Measurements from ENCODE around the gene OR10A3.

OR10A3 gene

GRCh38 chr11:7936615-7937014 is 4.9 kb downstream of the OR10A3 start:
- DNase-seq (ENCODE audit: low read depth, low spot score), result no peak

GRCh38 chr11:7931168-7931567 is 10.3 kb downstream of the OR10A3 start, which contains the start of gene OR10A6:
Gene OR10A6 (minus strand): TSS chr11:7931268. CDS start chr11:7928662, 2,606 bp downstream.
- DNase-seq (ENCODE audit: low read depth, low spot score), result no peak

GRCh38 chr11:7927635-7928034 is 13.9 kb downstream of the OR10A3 start:
- no peak for DNase-seq (ENCODE audit: low read depth, low spot score)

GRCh38 chr11:7924536-7924935 is 17.0 kb downstream of the OR10A3 start:
- DNase-seq (ENCODE audit: low read depth, low spot score), result no peak

- DNase-seq (ENCODE audit: low read depth, low spot score), result no peak
These were observed 23.4 kb downstream of the OR10A3 start for GRCh38 chr11:7918141-7918540.

- DNase-seq (ENCODE audit: low read depth, low spot score), result no peak
These were observed 30.5 kb downstream of the OR10A3 start for GRCh38 chr11:7911011-7911410.

- no peak for DNase-seq (ENCODE audit: low read depth, low spot score)
These were observed 31.2 kb downstream of the OR10A3 start for GRCh38 chr11:7910286-7910788.

- DNase-seq (ENCODE audit: low read depth, low spot score), result no peak
These were observed 31.8 kb downstream of the OR10A3 start for GRCh38 chr11:7909585-7910285.

GRCh38 chr11:7907121-7907520 is 34.4 kb downstream of the OR10A3 start:
- no peak for DNase-seq (ENCODE audit: low read depth, low spot score)

GRCh38 chr11:7906481-7906880 is 35.0 kb downstream of the OR10A3 start:
- DNase-seq (ENCODE audit: low read depth, low spot score), result no peak

- DNase-seq (ENCODE audit: low read depth, low spot score), result no peak
These were observed 35.5 kb downstream of the OR10A3 start for GRCh38 chr11:7905961-7906429.

GRCh38 chr11:7905549-7905948 is 36.0 kb downstream of the OR10A3 start:
- no peak for DNase-seq (ENCODE audit: low read depth, low spot score)

GRCh38 chr11:7904917-7905316 is 36.6 kb downstream of the OR10A3 start:
- no peak for DNase-seq (ENCODE audit: low read depth, low spot score)

- DNase-seq (ENCODE audit: low read depth, low spot score), result no peak
These were observed 37.6 kb downstream of the OR10A3 start for GRCh38 chr11:7903940-7904339.

- no peak for DNase-seq (ENCODE audit: low read depth, low spot score)
These were observed 40.1 kb downstream of the OR10A3 start for GRCh38 chr11:7901319-7901854.

GRCh38 chr11:7900686-7901085 is 40.8 kb downstream of the OR10A3 start:
- no peak for DNase-seq (ENCODE audit: low read depth, low spot score)

GRCh38 chr11:7899418-7899817 is 42.1 kb downstream of the OR10A3 start:
- no peak for DNase-seq (ENCODE audit: low read depth, low spot score)

GRCh38 chr11:7898666-7899283 is 42.7 kb downstream of the OR10A3 start:
- no peak for DNase-seq (ENCODE audit: low read depth, low spot score)

- no peak for DNase-seq (ENCODE audit: low read depth, low spot score)
These were observed 45.3 kb downstream of the OR10A3 start for GRCh38 chr11:7896009-7896785.

- no peak for DNase-seq (ENCODE audit: low read depth, low spot score)
These were observed 47.3 kb downstream of the OR10A3 start for GRCh38 chr11:7894251-7894650.

- no peak for DNase-seq (ENCODE audit: low read depth, low spot score)
These were observed 47.7 kb downstream of the OR10A3 start for GRCh38 chr11:7893796-7894195.

GRCh38 chr11:7892840-7893254 is 48.7 kb downstream of the OR10A3 start:
- peak; percentile 37 for DNase-seq (ENCODE audit: low read depth, low spot score)
